ENCODE measurements around the gene C17orf67.

C17orf67 gene

GRCh38 chr17:56819431-56820145, 14.1 kb downstream of the C17orf67 start:
- no peak overlapping the region for H3K27ac ChIP-seq (ENCODE audit: low read length)
- H3K4me3 ChIP-seq (ENCODE audit: low read length) = no peak overlapping the region
- H3K27me3 ChIP-seq (ENCODE audit: insufficient read depth, low read length) = no peaks in the 10 kb centered on the region
- H3K4me1 ChIP-seq (ENCODE audit: insufficient read depth, low read length) = peaks cover under 1% of the 10 kb centered on the region; the same call in 1 of the 2 replicates
- H3K36me3 ChIP-seq (ENCODE audit: insufficient read depth, low read depth, low read length) = no peaks in the 10 kb centered on the region
- H3K9ac ChIP-seq (ENCODE audit: low read depth, low read length) = no peak overlapping the region
- no peaks in the 10 kb centered on the region for H3K9me3 ChIP-seq (ENCODE audit: insufficient read depth, low read depth, low read length)

- H3K4me3 ChIP-seq (ENCODE audit: low read length) = no peak overlapping the region
- no peaks in the 10 kb centered on the region; the same call in 1 of the 2 replicates for H3K4me1 ChIP-seq (ENCODE audit: insufficient read depth, low read length)
- H3K9ac ChIP-seq (ENCODE audit: low read depth, low read length) = no peak overlapping the region
- H3K27ac ChIP-seq (ENCODE audit: low read length) = no peak overlapping the region
- H3K27me3 ChIP-seq (ENCODE audit: insufficient read depth, low read length) = no peaks in the 10 kb centered on the region
- H3K36me3 ChIP-seq (ENCODE audit: insufficient read depth, low read depth, low read length) = no peaks in the 10 kb centered on the region
- no peaks in the 10 kb centered on the region for H3K9me3 ChIP-seq (ENCODE audit: insufficient read depth, low read depth, low read length)
Measured at GRCh38 chr17:56819030-56819429, 14.7 kb downstream of the C17orf67 start.

- H3K9ac ChIP-seq (ENCODE audit: low read depth, low read length) = no peak overlapping the region
Measured at GRCh38 chr17:56817066-56817465, 16.7 kb downstream of the C17orf67 start.

GRCh38 chr17:56815711-56816110, 18.0 kb downstream of the C17orf67 start:
- Histone ChIP-seq H3K36me3 (ENCODE audit: insufficient read depth, low read depth, low read length) (no peaks in the 10 kb centered on the region), H3K9me3 (ENCODE audit: insufficient read depth, low read depth, low read length) (no peaks in the 10 kb centered on the region), H3K4me1 (ENCODE audit: insufficient read depth, low read length) (no peaks in the 10 kb centered on the region; the same call in 1 of the 2 replicates), H3K9ac (ENCODE audit: low read depth, low read length) (no peak overlapping the region), H3K4me3 (ENCODE audit: low read length) (no peak overlapping the region), H3K27me3 (ENCODE audit: insufficient read depth, low read length) (no peaks in the 10 kb centered on the region), H3K27ac (ENCODE audit: low read length) (no peak overlapping the region)

More at GRCh38 chr17:56817066-56817465, 16.7 kb downstream of the C17orf67 start:
- Histone ChIP-seq H3K27ac (ENCODE audit: low read length) (no peak overlapping the region), H3K36me3 (ENCODE audit: insufficient read depth, low read depth, low read length) (no peaks in the 10 kb centered on the region), H3K9me3 (ENCODE audit: insufficient read depth, low read depth, low read length) (no peaks in the 10 kb centered on the region), H3K4me1 (ENCODE audit: insufficient read depth, low read length) (no peaks in the 10 kb centered on the region; the same call in 1 of the 2 replicates), H3K27me3 (ENCODE audit: insufficient read depth, low read length) (no peaks in the 10 kb centered on the region), H3K4me3 (ENCODE audit: low read length) (no peak overlapping the region)

- no peaks in the 10 kb centered on the region for H3K36me3 ChIP-seq (ENCODE audit: insufficient read depth, low read depth, low read length)
- no peaks in the 10 kb centered on the region for H3K9me3 ChIP-seq (ENCODE audit: insufficient read depth, low read depth, low read length)
- no peak overlapping the region for H3K27ac ChIP-seq (ENCODE audit: low read length)
- no peak overlapping the region for H3K4me3 ChIP-seq (ENCODE audit: low read length)
- H3K27me3 ChIP-seq (ENCODE audit: insufficient read depth, low read length) = no peaks in the 10 kb centered on the region
- H3K4me1 ChIP-seq (ENCODE audit: insufficient read depth, low read length) = no peaks in the 10 kb centered on the region
- H3K9ac ChIP-seq (ENCODE audit: low read depth, low read length) = no peak overlapping the region
Measured at GRCh38 chr17:56812901-56813388, 20.8 kb downstream of the C17orf67 start.

DNA sequence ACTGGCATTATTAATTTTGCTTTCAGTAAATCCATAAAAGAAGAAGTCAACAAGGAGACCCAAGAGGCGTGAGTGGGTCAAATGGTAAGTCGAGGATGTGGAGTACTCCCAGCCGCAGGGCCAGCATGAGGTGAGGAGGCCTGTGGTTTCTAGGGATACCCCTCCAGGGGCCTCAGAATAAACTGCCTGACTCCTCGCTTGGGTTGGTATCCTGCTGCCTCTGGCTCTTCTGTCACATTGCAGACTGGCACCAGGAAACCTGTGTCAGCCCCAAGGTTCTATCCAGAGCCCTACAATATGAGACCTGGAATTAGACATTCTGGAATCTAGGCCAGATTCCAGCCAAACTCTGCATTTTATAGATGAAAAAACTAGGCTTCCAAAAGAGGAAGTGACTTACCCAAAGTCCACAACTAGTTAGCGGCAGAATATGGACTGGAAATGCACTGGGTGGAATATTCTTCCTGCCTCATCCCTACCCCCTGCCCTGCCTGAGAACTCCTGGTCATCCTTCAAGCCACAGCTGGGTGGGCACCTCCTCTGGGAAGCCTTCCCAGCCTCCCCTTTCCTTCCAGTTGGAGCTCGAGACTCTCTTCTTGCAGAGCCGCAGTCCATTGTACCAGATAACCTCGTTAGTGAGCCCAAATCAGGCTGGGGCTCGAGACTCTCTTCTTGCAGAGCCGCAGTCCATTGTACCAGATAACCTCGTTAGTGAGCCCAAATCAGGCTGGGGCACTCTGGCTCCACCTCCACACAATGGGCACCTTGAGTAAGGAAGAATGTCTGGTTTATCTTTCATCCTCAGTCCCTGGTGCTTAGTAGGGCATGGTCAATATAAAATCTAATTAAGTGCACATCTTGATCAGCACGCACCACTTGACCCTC, 22.6 kb downstream of the C17orf67 start:
- no peaks in the 10 kb centered on the region for H3K36me3 ChIP-seq (ENCODE audit: insufficient read depth, low read depth, low read length)
- no peaks in the 10 kb centered on the region for H3K4me1 ChIP-seq (ENCODE audit: insufficient read depth, low read length)
- H3K9ac ChIP-seq (ENCODE audit: low read depth, low read length) = no peak overlapping the region
- H3K27me3 ChIP-seq (ENCODE audit: insufficient read depth, low read length) = no peaks in the 10 kb centered on the region
- H3K9me3 ChIP-seq (ENCODE audit: insufficient read depth, low read depth, low read length) = no peaks in the 10 kb centered on the region
- H3K27ac ChIP-seq (ENCODE audit: low read length) = no peak overlapping the region
- no peak overlapping the region for H3K4me3 ChIP-seq (ENCODE audit: low read length)

DNA sequence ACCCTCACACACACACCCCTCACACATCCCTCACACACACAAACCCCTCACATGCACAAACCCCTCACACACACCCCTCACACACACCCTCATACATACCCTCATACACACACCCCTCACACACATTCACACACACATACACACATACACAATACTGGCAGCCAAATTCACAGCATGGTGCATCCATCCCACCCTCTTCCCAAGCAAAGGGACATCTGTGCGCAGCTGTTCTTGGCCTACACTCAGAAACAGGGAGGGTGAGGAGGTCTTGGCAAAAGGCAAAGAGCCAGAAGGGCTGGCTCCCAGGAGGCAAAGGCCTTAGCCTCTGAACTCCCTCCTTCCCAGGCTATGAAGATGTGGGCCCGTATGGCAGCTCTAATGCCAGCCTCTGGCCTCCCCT, 23.4 kb downstream of the C17orf67 start:
- no peaks in the 10 kb centered on the region for H3K36me3 ChIP-seq (ENCODE audit: insufficient read depth, low read depth, low read length)
- no peak overlapping the region for H3K4me3 ChIP-seq (ENCODE audit: low read length)
- no peak overlapping the region for H3K27ac ChIP-seq (ENCODE audit: low read length)
- H3K4me1 ChIP-seq (ENCODE audit: insufficient read depth, low read length) = no peaks in the 10 kb centered on the region
- no peaks in the 10 kb centered on the region for H3K27me3 ChIP-seq (ENCODE audit: insufficient read depth, low read length)
- H3K9me3 ChIP-seq (ENCODE audit: insufficient read depth, low read depth, low read length) = no peaks in the 10 kb centered on the region
- no peak overlapping the region for H3K9ac ChIP-seq (ENCODE audit: low read depth, low read length)

DNA sequence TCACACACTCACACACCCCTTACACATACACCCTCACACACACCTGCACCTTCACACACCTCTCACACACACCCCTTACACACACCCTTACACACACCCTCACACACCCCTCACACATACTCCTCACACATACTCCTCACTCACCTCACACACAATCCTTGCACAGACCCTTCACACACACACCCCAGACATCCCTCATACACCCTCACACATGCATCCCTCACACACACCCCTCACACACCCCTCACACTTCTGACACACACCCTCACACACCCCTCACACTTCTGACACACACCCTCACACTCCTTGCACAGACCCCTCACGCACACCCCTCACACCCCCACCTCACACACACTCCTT, 23.9 kb downstream of the C17orf67 start:
- H3K36me3 ChIP-seq (ENCODE audit: insufficient read depth, low read depth, low read length) = no peaks in the 10 kb centered on the region
- H3K27me3 ChIP-seq (ENCODE audit: insufficient read depth, low read length) = no peaks in the 10 kb centered on the region
- no peak overlapping the region for H3K27ac ChIP-seq (ENCODE audit: low read length)
- H3K4me3 ChIP-seq (ENCODE audit: low read length) = no peak overlapping the region
- no peaks in the 10 kb centered on the region for H3K9me3 ChIP-seq (ENCODE audit: insufficient read depth, low read depth, low read length)
- no peak overlapping the region for H3K9ac ChIP-seq (ENCODE audit: low read depth, low read length)
- H3K4me1 ChIP-seq (ENCODE audit: insufficient read depth, low read length) = no peaks in the 10 kb centered on the region

DNA sequence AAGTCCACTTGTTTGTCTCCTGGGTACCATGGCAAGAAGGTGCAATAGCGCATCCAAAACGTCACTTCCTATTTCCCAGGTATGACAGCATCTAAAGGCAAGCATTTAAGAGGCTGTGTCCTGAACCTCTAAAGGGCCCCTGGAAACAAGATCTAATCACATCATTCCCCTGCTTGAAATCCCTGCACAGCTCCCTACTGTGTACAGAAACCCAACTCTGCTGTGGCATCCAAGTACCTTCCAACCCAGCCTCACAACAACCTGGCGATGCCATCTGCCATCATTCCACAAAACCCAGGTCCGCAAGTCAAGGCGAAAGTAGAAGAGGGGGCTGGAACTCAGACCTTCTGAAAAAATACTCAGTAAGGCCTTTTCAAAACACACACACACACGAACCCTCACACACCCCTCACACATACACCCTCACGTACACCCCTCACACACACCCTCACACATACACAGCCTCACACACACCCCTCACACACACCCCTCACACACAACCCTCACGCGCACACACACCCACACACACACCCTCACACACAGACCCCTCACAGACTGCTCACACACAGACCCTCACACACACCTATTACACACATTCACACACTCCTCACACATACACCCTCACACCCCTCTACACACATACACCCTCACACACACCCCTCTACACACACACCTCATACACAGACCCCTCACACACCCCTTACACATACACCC, 24.5 kb downstream of the C17orf67 start:
- Histone ChIP-seq H3K9ac (ENCODE audit: low read depth, low read length) (no peak overlapping the region), H3K36me3 (ENCODE audit: insufficient read depth, low read depth, low read length) (no peaks in the 10 kb centered on the region), H3K9me3 (ENCODE audit: insufficient read depth, low read depth, low read length) (no peaks in the 10 kb centered on the region), H3K27ac (ENCODE audit: low read length) (no peak overlapping the region), H3K4me3 (ENCODE audit: low read length) (no peak overlapping the region), H3K27me3 (ENCODE audit: insufficient read depth, low read length) (no peaks in the 10 kb centered on the region), H3K4me1 (ENCODE audit: insufficient read depth, low read length) (no peaks in the 10 kb centered on the region)

GRCh38 chr17:56808503-56808902, 25.2 kb downstream of the C17orf67 start:
- H3K9me3 ChIP-seq (ENCODE audit: insufficient read depth, low read depth, low read length) = no peaks in the 10 kb centered on the region
- H3K9ac ChIP-seq (ENCODE audit: low read depth, low read length) = no peak overlapping the region
- H3K4me3 ChIP-seq (ENCODE audit: low read length) = no peak overlapping the region
- no peaks in the 10 kb centered on the region for H3K36me3 ChIP-seq (ENCODE audit: insufficient read depth, low read depth, low read length)
- H3K27ac ChIP-seq (ENCODE audit: low read length) = no peak overlapping the region
- H3K4me1 ChIP-seq (ENCODE audit: insufficient read depth, low read length) = no peaks in the 10 kb centered on the region
- H3K27me3 ChIP-seq (ENCODE audit: insufficient read depth, low read length) = no peaks in the 10 kb centered on the region

- no peak overlapping the region for H3K9ac ChIP-seq (ENCODE audit: low read depth, low read length)
- H3K27ac ChIP-seq (ENCODE audit: low read length) = no peak overlapping the region
- no peaks in the 10 kb centered on the region for H3K27me3 ChIP-seq (ENCODE audit: insufficient read depth, low read length)
- H3K9me3 ChIP-seq (ENCODE audit: insufficient read depth, low read depth, low read length) = no peaks in the 10 kb centered on the region
- no peak overlapping the region for H3K4me3 ChIP-seq (ENCODE audit: low read length)
- H3K4me1 ChIP-seq (ENCODE audit: insufficient read depth, low read length) = no peaks in the 10 kb centered on the region
- no peaks in the 10 kb centered on the region for H3K36me3 ChIP-seq (ENCODE audit: insufficient read depth, low read depth, low read length)
Measured at GRCh38 chr17:56807723-56808122, 26.0 kb downstream of the C17orf67 start.
